Astrocyte of the cerebellum (primary cell): Measurements from ENCODE around the gene C1orf105.

Experiments used
- DNase-seq: peaks from one replicate; pipeline ENCODE4 v3.0.0-alpha.2; 2011; ENCODE audit warnings: low read depth
- H3K4me3 ChIP-seq: 2 replicates; pipeline ENCODE4 v1.5.1; 2011; ENCODE audit warnings: mild to moderate bottlenecking, low read depth, low read length, moderate library complexity
- in situ Hi-C: cut with HindIII; loops from 2 replicates; pipeline ENCODE4 v1.10.0; 2017; ENCODE audit warnings: low sequenced_read_pairs
- TF ChIP-seq, protein P1 (sequence below): IDR thresholded peaks from 2 replicates; pipeline ENCODE4 v1.5.1; 2012; ENCODE audit warnings: low read length, low read depth, moderate library complexity, mild to moderate bottlenecking; ENCODE audit errors: missing control alignments

The C1orf105 gene

GRCh38 chr1:172386046-172386445, 34.4 kb upstream of the C1orf105 start:
- no peak overlapping the region for H3K4me3 ChIP-seq
- TF ChIP-seq, protein P1, sequence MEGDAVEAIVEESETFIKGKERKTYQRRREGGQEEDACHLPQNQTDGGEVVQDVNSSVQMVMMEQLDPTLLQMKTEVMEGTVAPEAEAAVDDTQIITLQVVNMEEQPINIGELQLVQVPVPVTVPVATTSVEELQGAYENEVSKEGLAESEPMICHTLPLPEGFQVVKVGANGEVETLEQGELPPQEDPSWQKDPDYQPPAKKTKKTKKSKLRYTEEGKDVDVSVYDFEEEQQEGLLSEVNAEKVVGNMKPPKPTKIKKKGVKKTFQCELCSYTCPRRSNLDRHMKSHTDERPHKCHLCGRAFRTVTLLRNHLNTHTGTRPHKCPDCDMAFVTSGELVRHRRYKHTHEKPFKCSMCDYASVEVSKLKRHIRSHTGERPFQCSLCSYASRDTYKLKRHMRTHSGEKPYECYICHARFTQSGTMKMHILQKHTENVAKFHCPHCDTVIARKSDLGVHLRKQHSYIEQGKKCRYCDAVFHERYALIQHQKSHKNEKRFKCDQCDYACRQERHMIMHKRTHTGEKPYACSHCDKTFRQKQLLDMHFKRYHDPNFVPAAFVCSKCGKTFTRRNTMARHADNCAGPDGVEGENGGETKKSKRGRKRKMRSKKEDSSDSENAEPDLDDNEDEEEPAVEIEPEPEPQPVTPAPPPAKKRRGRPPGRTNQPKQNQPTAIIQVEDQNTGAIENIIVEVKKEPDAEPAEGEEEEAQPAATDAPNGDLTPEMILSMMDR = no peak
- in situ Hi-C loops = no loop called here
- no peak for DNase-seq

GRCh38 chr1:172388490-172388889, 32.0 kb upstream of the C1orf105 start:
- H3K4me3 ChIP-seq = no peak overlapping the region
- DNase-seq = no peak
- in situ Hi-C loops = no loop called here
- TF ChIP-seq, protein P1 = no peak

DNA sequence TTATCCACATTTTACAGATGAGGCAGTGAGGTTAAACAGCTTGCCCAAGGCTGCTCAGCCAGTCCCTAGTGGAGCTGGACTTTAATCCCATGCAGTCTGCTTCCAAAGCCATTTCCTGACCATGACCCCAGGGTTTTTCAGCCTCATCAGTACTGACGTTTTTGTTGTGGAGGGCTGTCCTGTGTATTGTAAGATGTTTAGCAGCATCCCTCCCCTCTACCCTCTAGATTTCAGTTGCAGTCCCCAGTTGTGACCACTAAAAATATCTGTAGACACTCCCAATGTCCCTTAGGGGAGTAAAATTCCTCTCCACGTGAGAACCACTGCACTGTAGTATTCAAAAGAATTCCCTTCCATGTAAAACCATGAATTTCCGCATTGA, 30.2 kb upstream of the C1orf105 start:
- TF ChIP-seq, protein P1 = no peak
- no peak for DNase-seq
- in situ Hi-C loops = no loop called here
- H3K4me3 ChIP-seq = no peak overlapping the region

DNA sequence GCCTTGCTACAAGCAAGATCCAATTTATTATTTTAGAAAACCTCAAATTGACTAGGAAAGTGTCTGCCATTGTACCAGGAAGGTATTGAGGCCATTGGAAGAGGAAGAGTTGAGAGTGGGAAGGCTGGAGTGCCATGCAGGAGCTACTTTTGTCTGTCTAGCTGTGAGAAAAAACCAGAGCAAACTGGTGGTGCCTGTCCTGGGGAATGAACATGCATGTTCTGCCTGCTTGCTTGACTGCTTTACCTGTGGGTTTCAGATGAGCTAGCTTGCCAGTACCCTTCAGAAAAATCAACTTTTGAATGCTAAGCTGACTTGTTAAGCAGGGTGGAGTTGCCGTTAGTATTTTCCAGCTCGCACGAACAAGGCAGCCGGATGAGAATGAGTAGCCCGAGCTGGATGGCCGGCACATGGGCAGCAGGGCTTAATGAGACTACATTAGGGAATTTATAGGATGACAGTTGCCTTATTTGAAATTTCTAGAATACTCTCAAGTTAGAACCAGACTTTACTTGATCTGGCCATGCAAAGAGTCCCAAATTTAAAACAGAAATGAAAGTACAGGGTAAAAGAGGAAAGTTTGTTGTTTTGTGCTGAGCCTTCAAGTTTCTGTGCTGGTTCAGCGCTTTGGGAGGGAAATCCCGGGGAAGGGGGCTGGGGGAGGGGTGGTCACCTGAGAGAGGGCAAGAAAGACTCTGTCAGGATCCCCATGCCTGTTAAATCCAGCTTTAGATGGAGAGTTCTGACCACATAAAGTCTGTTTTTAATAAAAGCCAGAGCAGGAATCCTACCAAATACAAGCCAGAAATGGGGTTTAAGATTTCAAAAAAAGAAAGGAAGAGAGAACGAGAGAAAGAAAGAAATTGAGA, 29.6 kb upstream of the C1orf105 start:
- TF ChIP-seq, protein P1 = no peak
- in situ Hi-C loops = no loop called here
- H3K4me3 ChIP-seq = no peak overlapping the region
- DNase-seq = no peak

GRCh38 chr1:172391976-172392375, 28.5 kb upstream of the C1orf105 start:
- no peak for DNase-seq
- no peak overlapping the region for H3K4me3 ChIP-seq
- in situ Hi-C loops = no loop called here
- TF ChIP-seq, protein P1 = no peak

DNA sequence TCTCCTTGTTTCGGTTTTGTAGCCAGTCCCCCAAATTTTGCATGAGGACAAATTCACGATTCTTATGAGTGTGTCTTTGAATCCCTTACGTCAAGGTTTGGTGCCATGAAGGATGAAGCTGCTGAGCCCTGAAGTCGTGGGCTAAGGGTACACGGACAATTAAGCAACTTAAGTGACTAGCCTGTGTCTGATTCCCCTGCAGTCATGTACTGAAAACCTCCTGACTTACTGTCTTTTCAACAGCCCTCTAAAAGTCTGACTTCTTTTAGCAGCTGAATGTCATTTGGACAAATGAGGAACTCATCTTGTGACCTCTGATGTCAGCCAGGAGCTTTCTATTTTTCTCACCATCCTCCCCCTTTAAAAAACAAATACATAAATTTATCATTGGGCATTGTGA, 27.1 kb upstream of the C1orf105 start:
- TF ChIP-seq, protein P1 = no peak

More for the DNA sequence above, 27.1 kb upstream of the C1orf105 start:
- in situ Hi-C loops = no loop called here
- DNase-seq = no peak
- H3K4me3 ChIP-seq = no peak overlapping the region
